B cell (primary cell): ENCODE results near the gene IFNAR2.

Experiments used
- EZH2 ChIP-seq: IDR thresholded peaks from 2 replicates; pipeline ENCODE4 v1.6.1; 2012; ENCODE audit warnings: borderline replicate concordance, low read depth, mild to moderate bottlenecking, moderate library complexity, low read length; ENCODE audit not compliant: insufficient read depth, poor library complexity, severe bottlenecking
- TF ChIP-seq, protein P1 (sequence below): fragments of 200-600 bp; IDR thresholded peaks from one replicate; pipeline ENCODE4 v1.8.0; 2022; ENCODE audit warnings: antibody characterized with exemption, mild to moderate bottlenecking

DNA sequence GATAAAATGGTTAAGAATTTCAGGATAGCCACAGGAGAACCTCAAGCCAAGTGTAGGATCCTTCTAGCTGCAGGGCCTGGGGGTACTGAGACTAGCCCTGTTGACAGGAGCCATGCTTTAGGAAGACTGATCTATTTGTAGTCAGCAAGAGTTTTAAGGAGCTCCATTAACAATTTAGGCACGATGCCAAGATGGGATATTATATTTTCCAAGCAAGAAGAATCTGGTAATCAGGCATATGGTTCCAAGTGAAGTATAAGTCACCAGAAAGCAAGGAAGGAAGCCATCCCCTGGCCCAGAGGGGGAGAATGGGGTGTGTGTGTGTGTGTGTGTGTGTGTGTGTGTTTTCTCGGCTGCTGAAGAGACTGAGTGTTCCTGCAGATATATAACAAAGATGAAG, 7.0 kb downstream of the IFNAR2 start:
- TF ChIP-seq, protein P1, sequence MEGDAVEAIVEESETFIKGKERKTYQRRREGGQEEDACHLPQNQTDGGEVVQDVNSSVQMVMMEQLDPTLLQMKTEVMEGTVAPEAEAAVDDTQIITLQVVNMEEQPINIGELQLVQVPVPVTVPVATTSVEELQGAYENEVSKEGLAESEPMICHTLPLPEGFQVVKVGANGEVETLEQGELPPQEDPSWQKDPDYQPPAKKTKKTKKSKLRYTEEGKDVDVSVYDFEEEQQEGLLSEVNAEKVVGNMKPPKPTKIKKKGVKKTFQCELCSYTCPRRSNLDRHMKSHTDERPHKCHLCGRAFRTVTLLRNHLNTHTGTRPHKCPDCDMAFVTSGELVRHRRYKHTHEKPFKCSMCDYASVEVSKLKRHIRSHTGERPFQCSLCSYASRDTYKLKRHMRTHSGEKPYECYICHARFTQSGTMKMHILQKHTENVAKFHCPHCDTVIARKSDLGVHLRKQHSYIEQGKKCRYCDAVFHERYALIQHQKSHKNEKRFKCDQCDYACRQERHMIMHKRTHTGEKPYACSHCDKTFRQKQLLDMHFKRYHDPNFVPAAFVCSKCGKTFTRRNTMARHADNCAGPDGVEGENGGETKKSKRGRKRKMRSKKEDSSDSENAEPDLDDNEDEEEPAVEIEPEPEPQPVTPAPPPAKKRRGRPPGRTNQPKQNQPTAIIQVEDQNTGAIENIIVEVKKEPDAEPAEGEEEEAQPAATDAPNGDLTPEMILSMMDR, result no peak
- no peak for TF ChIP-seq EZH2
